BLaER1 (cell line): ENCODE data around the gene CACTIN.
A peak's percentile ranks its signal among the peaks of the same experiment; 100 is the strongest.

Experiments
- H3K27ac ChIP-seq: shearing (Covaris generic); formaldehyde crosslinking; 2 replicates; pipeline ENCODE4 v1.8.1; 2022
- H3K27me3 ChIP-seq: shearing (Covaris generic); formaldehyde crosslinking; 2 replicates; pipeline ENCODE4 v1.8.1; 2022
- H3K36me3 ChIP-seq: shearing (Covaris generic); formaldehyde crosslinking; 2 replicates; pipeline ENCODE4 v1.8.1; 2022
- H3K4me1 ChIP-seq: shearing (Covaris generic); formaldehyde crosslinking; 2 replicates; pipeline ENCODE4 v1.8.1; 2022
- H3K4me2 ChIP-seq: shearing (Covaris generic); formaldehyde crosslinking; 2 replicates; pipeline ENCODE4 v1.8.1; 2022
- H3K4me3 ChIP-seq: shearing (Covaris generic); formaldehyde crosslinking; 2 replicates; pipeline ENCODE4 v1.8.1; 2022
- H3K9ac ChIP-seq: shearing (Covaris generic); formaldehyde crosslinking; 2 replicates; pipeline ENCODE4 v1.8.1; 2022
- H3K9me3 ChIP-seq: shearing (Covaris generic); formaldehyde crosslinking; 2 replicates; pipeline ENCODE4 v1.8.1; 2022
- H4K20me1 ChIP-seq: shearing (Covaris generic); formaldehyde crosslinking; 2 replicates; pipeline ENCODE4 v1.8.1; 2022
- Cebpa-rat ChIP-seq: shearing (Covaris generic); IDR thresholded peaks from 2 replicates; pipeline ENCODE4 v1.8.1; 2022

The CACTIN gene

GRCh38 chr19:3611841-3612240 lies 14.7 kb downstream of the CACTIN start:
- no peaks in the 10 kb centered on the region for H3K9me3 ChIP-seq
- peaks cover 6% of the 10 kb centered on the region for H3K27me3 ChIP-seq
- H3K27ac ChIP-seq, result no peak overlapping the region
- H3K4me1 ChIP-seq, result peaks cover 59% of the 10 kb centered on the region
- H4K20me1 ChIP-seq, result peaks cover 18% of the 10 kb centered on the region; the same call in 1 of the 2 replicates
- H3K36me3 ChIP-seq, result peaks cover 52% of the 10 kb centered on the region
- H3K9ac ChIP-seq, result no peak overlapping the region
- H3K4me3 ChIP-seq, result no peak overlapping the region
- no peak for TF ChIP-seq Cebpa-rat
- no peak overlapping the region for H3K4me2 ChIP-seq

GRCh38 chr19:3610745-3611717 lies 15.6 kb downstream of the CACTIN start:
- Histone ChIP-seq H3K4me3 (peak overlapping the region; percentile 12; the same call in 1 of the 2 replicates), H3K9ac (peak overlapping the region; percentile 48), H3K4me2 (peak overlapping the region; percentile 96), H3K9me3 (no peaks in the 10 kb centered on the region), H3K36me3 (peaks cover 51% of the 10 kb centered on the region), H3K27ac (peak overlapping the region; percentile 81), H3K27me3 (peaks cover 15% of the 10 kb centered on the region), H3K4me1 (peaks cover 62% of the 10 kb centered on the region), H4K20me1 (peaks cover 20% of the 10 kb centered on the region; the same call in 1 of the 2 replicates)
- no peak for TF ChIP-seq Cebpa-rat

GRCh38 chr19:3609779-3610719 lies 16.5 kb downstream of the CACTIN start:
- Histone ChIP-seq H3K4me3 (peak overlapping the region; percentile 12; the same call in 1 of the 2 replicates), H3K27me3 (peaks cover 23% of the 10 kb centered on the region), H3K36me3 (peaks cover 42% of the 10 kb centered on the region), H3K27ac (peak overlapping the region; percentile 81), H3K9me3 (no peaks in the 10 kb centered on the region), H3K9ac (peak overlapping the region; percentile 48), H3K4me2 (peak overlapping the region; percentile 96), H3K4me1 (peaks cover 72% of the 10 kb centered on the region), H4K20me1 (peaks cover 22% of the 10 kb centered on the region; the same call in 1 of the 2 replicates)
- TF ChIP-seq Cebpa-rat, result no peak

DNA sequence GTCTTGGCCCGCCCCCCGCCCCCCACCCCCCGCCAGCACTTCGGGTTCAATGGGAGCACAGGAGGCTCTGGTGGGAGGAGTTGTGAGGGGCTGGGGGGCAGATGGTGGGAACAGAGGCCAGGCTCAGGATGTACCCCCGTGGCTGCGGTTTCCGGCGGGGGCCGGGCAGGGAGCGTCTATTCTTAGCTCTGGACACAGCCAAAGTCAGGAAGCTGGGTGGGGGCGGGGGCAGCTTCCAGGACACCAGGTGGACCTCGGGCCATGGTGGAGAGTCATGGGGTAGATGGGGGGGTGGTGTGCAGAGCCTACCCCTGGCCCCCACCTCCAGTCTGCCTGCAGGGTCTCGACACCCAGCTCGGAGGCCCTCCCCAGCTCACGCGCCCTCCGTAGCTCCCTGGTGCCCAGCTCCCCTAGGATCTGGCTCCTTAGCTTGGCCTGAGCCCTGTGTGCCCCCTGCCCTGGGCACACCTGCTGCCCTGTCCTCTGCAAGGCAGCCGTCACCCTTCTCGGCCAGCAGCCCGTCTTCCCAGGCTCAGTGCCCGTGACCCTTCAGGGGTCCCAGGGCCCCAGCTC lies 17.8 kb downstream of the CACTIN start:
- H3K36me3 ChIP-seq, result peaks cover 31% of the 10 kb centered on the region
- no peaks in the 10 kb centered on the region for H3K9me3 ChIP-seq
- H3K9ac ChIP-seq, result peak overlapping the region; percentile 18; the same call in 1 of the 2 replicates
- H3K4me2 ChIP-seq, result peak overlapping the region; percentile 96
- H3K4me1 ChIP-seq, result peaks cover 82% of the 10 kb centered on the region
- TF ChIP-seq Cebpa-rat, result no peak
- H3K27me3 ChIP-seq, result peaks cover 23% of the 10 kb centered on the region
- H3K4me3 ChIP-seq, result peak overlapping the region; percentile 36; the same call in 1 of the 2 replicates
- peaks cover 22% of the 10 kb centered on the region; the same call in 1 of the 2 replicates for H4K20me1 ChIP-seq
- H3K27ac ChIP-seq, result peak overlapping the region; percentile 81

DNA sequence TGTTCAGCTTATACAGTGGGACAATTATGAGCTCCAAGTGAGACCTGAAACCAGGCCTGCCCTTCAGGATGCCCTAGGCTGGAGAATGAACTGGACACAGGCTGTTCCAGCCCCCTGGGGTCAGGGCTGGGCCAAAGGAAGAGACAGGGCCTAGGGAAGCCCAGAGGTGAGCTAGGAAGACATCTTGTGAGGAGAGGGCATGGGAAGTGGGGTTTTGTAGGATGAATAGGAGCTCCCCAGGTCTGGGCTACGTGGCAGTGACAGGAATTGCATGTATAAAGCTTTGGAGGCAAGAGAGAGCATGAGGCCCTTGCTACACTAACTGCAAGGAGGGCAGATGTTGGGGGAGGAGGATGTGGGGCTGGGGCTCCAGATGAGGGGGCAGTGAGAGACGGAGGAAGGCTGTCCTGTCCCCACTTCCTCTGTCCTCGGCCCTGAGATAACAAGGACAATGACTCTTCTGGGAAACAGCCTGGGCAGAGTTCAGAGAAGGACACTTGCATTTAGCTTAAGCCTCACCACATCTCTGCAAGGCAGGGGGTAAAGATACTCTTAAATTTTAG lies 18.4 kb downstream of the CACTIN start:
- H3K36me3 ChIP-seq, result peaks cover 24% of the 10 kb centered on the region
- H3K9ac ChIP-seq, result no peak overlapping the region
- no peaks in the 10 kb centered on the region for H3K9me3 ChIP-seq
- H3K4me1 ChIP-seq, result peaks cover 83% of the 10 kb centered on the region
- H3K4me3 ChIP-seq, result no peak overlapping the region
- peaks cover 23% of the 10 kb centered on the region for H3K27me3 ChIP-seq
- peaks cover 22% of the 10 kb centered on the region; the same call in 1 of the 2 replicates for H4K20me1 ChIP-seq
- TF ChIP-seq Cebpa-rat, result no peak
- peak overlapping the region; percentile 96 for H3K4me2 ChIP-seq
- H3K27ac ChIP-seq, result no peak overlapping the region; the same call in 1 of the 2 replicates

DNA sequence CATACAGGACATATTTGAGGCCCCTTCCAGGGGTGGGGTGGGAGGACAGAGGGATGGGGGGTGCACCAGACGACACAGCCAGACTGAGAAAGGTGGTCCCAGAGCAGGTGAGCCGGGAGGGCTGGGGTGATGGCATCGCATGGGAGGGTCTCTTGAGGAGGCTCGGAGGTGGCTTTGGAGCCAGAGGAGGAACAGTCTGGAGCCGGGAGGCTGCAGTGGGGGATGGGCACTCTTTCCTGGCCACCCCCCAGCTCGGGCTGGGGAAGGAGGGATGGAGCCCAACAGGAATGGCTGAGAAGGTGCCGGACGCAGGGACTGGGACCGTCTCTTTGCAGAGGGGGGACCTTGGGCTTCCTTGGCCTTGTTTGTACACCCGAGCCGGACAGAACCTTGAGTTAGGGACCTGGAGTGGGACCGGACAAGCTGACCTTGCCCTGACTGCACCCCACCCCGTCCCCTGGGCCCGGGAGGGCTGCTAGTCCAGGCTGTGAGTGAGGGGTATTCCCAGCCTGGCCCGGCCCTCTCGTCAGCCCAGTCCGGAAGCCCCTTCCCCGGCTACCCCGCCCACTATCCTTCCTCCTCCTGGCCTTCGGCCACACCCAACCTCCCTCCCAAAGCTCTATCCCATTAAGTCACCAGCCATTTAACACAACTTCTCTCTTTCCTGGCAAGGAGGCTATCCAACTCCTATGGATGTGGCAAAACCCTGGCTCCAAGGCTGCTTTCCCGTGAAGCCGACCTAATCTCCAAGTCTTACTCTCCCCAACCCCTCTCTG lies 19.1 kb downstream of the CACTIN start:
- H3K4me2 ChIP-seq, result peak overlapping the region; percentile 96

DNA sequence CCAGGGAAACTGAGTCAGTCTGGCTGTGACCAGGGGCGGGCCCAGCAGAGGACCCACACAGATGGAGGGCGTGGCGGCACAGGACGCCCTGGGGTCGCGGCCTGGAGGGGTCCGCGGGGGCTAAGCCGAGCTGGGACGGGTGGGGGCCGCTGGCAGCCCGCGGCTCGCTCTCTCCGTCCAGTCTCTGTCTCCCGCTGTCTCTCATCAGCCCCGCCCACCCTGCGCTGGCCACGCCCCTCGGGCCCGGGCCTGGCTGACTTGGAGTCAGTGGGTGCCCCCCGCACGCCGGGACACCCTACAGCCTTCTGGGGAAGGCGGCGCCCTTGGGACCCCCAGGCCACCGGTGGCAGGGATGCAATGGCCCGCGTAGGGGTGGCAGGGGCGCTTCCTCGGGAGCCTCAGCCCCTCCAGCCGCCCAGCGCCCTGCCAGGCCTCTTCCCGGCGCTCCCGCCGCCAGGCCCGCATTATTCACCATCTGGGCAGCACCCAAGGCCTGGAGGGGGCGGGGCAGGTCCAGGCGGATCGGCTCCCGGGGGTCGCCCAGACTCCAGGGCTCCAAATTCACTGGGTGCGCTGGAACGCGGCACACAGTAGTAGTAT lies 19.8 kb downstream of the CACTIN start, which contains the start of gene TBXA2R:
TBXA2R (minus strand) TSS at position 186 of the 600 bp plus-strand sequence. CDS start 6,241 bp downstream, outside the sequence.
- peaks cover 87% of the 10 kb centered on the region for H3K4me1 ChIP-seq
- TF ChIP-seq Cebpa-rat, result no peak
- peak within 1 kb of the TSS; percentile 51; the same call in 1 of the 2 replicates for H3K4me3 ChIP-seq
- peak within 1 kb of the TSS; percentile 96 for H3K4me2 ChIP-seq
- H3K9ac ChIP-seq, result 0 out of 2 replicates have a peak within 1 kb of the TSS, but pooled peaks have one; percentile 29
- H3K27ac ChIP-seq, result no peak within 1 kb of the TSS; the same call in 1 of the 2 replicates
- H3K27me3 ChIP-seq, result peaks cover 23% of the 10 kb centered on the region
- peaks cover 21% of the 10 kb centered on the region; the same call in 1 of the 2 replicates for H4K20me1 ChIP-seq
- H3K36me3 ChIP-seq, result peaks cover 11% of the 10 kb centered on the region
- H3K9me3 ChIP-seq, result no peaks in the 10 kb centered on the region

More for the DNA sequence above, 19.1 kb downstream of the CACTIN start:
- Histone ChIP-seq H3K4me1 (peaks cover 87% of the 10 kb centered on the region), H3K9ac (no peak overlapping the region), H4K20me1 (peaks cover 22% of the 10 kb centered on the region; the same call in 1 of the 2 replicates), H3K27ac (no peak overlapping the region; the same call in 1 of the 2 replicates), H3K36me3 (peaks cover 18% of the 10 kb centered on the region), H3K9me3 (no peaks in the 10 kb centered on the region), H3K4me3 (no peak overlapping the region), H3K27me3 (peaks cover 23% of the 10 kb centered on the region)
- TF ChIP-seq Cebpa-rat, result no peak
